CD4-positive, alpha-beta T cell treated with Interleukin-4 for 1 hour (primary cell): ENCODE measurements around the gene RAB10.
"Not testable (repeated sequence)": the region's sequence is repeated elsewhere in the genome, so short reads cannot be mapped to it uniquely, and the experiment has no call there.

Source experiments
- DNase-seq, 2 donors: peaks; one replicate each; pipeline ENCODE4 v3.0.0-alpha.2; 2020 to 2022

Gene RAB10

DNA sequence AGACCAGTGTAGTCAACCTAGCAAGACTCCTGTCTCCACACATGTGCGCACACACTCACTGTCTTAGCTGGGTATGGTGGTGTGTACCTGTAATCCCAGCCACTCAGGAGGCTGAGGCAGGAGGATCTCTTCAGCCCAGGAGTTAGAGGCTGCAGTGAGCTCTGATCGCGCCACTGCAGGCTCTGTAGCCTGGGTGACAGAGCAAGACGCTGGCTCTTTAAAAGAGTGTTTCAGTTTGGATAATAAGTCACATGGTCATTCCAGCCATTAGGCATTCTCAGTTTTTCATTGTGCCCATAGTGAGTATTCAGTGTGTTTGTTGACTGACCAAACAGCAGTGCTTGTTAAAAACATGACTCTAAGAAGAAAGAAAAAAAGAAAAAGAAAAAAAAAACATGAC is 31.0 kb downstream of the RAB10 start:
- DNase-seq: no peak

DNA sequence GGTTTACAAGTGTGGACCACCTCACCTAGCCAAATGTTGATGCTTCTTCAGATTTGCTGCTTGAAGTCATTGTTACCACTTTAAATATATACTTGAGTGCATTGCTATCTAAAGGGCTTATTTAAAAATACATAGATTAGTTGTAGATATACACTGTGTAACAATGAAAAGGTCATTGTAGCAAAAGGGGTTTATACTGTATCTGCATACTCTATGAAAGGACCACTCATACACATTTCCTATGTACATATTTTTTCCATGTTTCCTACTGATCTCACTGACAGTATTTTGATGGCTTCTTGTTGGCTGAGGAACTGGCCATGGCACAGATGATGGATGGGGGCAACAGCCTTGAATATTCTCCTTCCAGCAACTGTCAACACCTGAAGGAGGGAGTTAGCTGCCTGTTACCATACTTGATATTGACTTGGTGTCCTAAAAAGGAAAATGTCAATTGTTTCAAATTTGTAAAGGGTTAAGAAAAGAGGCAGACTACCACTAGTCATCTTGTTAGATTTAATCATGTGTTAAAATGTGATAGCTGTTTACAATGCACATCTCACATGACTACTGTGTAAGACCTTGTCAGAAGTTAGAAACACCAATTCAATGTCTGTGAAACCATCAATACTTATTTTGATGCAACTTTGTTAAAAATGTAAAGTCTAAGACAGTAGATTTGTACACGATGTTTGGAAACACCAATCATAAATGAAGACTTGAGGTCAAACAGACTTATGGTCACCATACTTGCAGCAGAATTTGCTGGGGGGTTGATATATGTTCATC is 33.5 kb downstream of the RAB10 start:
- DNase-seq: no peak

DNA sequence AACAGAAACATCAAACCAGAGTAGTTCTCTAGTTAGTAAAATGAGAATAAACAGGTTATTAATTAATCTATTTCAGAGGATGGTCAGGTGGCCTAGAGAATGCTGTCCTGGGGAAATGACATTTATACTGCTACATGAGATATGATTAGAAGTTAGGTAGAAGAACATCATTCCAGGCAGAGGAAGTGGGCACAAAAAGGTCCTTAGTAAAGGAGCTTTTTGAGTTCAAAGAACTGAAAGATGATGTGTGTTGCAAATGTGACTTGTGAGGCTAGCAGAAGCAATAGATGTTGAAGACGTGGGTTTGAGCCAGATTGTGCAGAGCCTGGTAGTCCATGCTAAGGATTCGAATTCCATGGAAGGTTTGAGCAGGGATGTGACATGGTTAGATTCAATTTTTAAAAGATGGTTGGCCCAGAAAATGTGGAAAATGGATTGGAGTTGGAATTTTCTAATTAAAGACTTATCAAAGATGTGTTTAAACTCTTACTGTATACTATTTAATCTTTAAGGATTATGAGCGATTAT is 34.2 kb downstream of the RAB10 start:
- no peak for DNase-seq

DNA sequence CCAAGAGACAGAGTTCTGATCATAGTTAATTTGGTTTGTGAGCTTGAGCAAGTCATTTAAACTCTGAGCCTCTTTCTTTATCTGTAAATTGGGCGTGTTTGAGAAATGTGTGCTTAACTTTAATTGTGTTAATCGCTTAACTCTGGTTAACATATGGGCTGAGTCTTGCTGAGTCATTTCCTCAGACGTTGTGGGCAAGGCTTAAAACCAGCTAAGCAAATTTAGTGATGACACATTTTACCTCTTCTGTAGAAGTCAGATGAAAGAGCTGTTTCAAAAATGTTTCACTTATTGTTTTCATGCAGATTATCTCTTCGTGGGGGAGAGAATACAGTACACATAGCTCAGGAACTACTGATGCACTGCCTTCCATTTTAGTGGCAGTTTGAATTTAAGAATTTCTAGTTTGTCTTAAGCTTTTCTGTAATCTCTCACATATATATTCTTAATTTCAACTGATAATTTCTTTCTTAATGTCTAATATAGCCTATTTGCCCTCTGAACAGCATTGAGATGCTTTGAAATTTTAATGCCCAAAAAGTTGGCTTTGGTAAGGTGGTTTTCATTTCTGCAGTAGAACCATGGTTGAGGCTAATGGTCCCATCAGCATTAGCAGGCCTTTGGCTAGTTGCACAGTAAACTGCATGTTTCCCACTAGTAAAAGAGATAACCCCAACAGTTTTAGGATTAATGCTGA is 34.9 kb downstream of the RAB10 start:
- peak; percentile 58 to 76 for DNase-seq

DNA sequence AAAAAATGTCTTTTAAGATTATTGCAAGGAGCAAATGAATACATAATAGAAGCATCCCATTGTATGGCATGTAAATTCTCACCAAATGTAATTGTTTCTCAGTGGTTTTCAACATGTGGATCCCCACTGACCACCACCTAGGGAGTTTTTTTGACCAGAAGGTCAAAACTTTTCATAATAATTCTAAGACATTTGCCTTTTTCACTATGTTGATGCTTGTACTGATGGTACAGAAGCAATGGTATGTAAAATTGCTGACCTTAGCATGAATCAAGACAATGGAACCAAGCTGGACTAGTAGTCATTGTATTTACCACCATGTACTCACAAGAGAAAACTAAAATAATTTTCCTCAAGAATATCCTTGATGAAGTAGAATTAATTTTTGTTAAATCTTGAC is 36.8 kb downstream of the RAB10 start:
- no peak for DNase-seq

DNA sequence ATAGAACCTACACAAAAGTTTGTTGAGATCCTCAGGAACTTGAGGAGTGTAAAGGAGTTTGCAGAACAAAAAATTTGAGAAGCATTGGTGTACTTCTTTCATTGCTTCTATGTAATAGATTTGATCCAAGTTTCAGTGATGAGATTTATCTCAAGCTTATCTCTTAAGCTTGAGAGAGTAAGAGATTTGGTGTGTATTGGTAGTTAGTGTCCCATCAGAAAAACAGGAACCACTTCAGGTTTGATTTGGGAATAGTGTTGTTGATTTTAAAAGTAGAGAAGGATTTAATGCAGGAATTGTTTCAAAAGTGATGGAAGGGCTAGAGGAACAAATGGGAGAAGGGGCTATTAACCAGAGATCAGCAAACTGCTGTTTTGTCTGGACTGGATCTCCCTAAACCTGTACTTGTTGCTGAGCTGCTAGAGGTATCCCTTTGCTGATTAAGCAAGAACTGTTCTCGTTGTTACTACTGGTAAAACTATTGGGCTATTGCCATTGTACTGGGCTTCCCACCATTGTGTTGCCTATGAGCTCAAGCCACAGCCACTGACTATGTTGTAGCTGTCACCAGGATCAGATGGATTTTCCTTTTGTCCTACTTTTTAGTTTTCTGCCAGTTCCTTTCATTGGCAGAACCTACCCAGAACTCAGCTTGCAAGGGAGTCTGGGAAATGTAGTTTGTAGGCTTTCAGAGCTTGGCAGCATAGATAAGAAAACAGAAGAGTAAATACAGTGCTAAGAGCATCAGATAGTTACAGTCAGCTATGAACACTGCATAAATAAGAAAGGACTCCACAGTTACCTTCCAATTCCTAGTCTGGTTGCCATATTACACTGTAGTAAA is 39.3 kb downstream of the RAB10 start:
- DNase-seq: no peak

DNA sequence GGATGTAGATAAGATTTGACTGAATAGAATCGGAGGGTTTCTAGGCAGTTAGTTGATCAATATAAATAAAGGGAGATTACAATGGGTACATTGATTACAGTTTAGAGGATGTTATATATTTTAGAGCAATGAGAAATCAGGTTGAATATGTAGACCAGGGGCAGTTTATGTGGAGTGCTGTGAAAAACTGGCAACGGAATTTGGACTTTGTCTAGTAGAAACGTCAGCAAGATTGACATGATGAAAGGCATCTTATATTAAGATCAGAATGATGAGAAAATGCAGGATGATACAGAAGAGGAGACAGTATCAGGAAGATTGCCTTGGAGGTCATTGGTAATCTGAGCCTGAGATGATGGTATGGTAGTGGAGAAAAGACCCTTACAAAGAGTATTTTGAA is 39.9 kb downstream of the RAB10 start:
- no peak for DNase-seq

DNA sequence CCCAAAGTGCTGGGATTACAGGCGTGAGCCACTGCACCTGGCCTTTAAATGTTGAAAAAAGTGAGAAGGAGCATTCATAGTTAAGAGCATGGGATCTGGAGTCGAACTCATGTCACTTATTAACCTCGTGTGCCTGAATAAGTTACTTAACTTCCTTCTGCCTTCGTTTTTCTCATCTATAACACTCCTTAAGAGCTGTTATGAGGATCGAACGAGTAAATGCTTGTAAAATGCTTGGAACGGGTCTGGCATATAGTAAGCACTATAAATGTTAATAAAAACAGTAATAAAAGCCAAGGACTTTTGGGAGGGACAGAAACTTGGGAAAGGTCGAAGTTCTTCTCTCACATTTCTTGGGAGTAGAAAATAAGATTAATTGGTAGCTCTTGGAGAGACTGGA is 40.8 kb downstream of the RAB10 start:
- DNase-seq: no peak

DNA sequence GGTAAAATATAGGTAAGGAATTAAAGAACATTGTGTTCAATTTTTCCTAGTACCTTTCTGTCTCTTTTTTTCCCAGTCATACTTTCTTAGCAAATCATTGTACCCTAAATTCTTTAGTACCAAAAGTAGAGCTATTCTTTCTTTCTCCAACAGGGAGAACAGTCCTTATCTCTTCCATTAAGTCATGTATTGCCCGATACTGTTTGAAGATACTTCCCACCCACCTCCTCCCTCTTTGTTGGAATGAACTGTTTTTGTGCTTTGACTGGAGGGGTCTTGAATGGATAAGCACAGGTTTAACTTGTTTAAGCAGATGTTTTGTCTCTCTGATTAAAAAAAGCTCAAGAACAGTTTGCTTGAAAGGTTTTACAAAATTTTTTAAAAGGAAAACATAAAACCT is 41.3 kb downstream of the RAB10 start:
- DNase-seq: no peak

DNA sequence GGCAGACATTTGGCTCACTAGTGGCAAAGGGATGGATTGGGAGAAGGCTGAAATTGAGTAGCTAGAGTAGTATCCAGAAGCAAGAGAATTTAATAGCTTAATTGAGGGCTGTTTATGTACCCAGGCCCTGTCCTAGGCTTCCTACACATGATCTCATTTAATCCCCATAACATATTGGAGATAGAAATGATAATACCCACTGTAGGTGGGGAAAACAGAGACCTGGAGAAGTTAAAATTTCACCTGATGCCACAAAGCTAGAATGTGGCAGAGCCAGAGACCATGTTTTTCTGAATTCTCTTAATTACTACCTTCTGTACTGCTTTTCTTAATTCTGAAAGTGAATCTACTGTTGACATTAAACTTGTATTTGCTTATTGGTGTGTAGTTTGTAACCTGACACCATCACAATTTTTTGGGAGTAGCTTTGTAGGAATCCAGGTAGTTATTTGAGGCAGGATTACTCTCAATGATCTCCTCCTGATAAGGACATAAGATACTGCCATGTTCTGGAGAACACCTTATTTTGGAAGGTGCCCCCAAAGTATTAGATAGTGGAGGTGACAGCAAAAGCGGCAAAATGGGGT is 42.2 kb downstream of the RAB10 start:
- DNase-seq: no peak

DNA sequence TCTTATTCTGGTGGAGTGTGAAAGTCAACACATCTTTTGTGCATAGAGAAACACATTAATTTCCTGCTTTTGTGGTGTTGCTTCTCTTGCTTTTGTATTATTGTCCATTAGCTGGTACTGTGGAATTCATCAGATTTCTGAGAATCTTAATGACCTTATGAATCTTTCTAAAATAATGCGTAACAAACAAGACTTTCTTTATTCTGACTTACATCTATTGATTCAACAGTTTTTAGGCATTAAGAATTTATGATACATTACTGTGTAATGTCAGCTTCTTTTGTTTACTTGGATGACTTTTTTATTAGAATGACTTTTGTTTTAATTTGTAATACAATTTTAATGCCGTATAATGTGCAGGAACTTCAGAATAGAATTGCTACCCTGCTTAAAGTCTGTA is 43.4 kb downstream of the RAB10 start:
- DNase-seq: no peak

DNA sequence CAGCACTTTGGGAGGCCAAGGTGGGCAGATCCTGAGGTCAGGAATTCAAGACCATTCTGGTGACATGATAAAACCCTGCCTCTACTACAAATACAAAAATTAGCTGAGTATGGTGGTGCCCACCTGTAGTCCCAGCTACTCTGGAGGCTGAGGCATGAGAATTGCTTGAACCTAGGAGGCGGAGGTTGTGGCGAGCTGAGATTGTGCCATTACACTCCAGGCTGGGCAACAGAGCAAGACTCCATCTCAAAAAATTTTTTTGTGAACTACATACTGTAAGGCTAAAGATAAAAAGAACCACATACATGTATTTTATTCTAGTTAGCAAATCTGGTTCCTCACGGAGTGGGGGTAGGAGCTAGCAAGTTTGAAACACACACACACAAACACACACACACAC is 45.1 kb downstream of the RAB10 start:
- DNase-seq: no peak

DNA sequence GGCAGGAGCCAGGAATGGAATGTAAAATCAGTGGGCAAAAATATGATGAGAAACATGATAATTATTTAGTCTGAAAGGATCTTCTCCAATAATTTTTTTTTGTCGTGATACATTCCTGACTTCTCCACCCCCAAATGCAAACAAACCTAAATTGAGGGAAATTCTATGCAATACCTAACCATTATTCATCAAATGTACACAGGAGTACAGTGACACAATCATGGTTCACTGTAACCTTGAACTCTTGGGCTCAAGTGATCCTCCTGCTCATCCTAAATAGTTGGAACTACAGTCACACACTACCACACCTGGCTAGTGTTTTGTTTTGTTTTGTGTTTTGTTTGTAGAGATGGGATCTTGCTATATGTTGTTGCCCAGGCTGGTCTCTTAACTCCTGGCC is 46.5 kb downstream of the RAB10 start:
- DNase-seq: no peak

DNA sequence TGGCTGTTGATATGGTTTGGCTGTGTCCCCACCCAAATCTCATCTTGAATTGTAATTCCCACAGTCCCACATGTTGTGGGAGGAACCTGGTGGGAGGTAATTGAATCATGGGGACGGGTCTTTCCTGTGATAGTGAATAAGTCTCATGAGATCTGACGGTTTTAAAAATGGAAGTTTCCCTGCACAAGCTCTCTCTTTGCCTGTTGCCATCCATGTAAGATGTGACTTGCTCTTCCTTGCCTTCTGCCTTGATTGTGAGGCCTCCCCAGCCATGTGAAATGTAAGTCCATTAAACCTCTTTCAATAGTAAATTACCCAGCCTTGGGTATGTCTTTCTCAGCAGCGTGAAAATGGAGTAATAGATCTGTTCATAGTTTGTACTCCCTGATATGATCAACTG is 47.0 kb downstream of the RAB10 start:
- not testable (repeated sequence) for DNase-seq

DNA sequence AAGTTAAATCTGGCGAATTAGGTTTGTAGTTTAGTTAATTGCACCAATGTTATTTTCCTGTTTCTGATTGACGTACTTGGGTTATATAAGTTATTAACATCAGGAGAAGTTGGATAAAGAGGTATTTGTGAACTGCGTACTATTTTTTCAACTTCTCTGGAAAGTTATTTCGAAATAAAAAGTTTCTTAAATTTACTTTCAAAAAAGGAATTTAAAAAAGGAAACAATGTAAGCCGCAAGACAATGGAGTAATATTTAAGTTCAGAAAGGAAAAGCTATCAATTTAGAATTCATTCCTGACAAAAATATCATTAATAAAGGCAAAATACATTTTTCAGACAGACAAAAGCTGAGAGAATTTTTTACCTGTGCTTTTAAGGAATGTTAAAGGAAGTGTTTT is 47.7 kb downstream of the RAB10 start:
- DNase-seq: no peak

DNA sequence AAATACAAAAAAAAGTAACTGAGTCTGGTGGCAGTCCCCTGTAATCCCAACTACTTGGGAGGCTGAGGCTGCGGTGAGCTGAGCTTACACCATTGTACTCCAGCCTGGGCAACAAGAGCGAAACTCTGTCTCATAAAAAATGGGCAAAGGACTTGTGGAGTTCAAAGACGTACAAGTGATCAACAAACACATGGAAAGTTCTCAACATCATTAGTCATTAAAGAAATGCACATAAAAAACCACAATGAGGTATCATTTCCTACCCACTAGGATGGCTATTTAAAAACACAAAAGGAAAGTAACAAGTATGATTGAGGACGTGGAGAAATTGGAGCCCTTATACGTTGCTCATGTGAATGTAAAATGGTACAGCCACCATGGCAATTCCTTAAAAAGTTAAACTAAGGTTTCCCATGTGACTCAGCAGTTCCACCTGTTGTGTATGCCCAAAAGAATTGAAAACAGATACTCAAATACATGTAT is 52.3 kb downstream of the RAB10 start:
- DNase-seq: peak in 1 of 2 donors; percentile 32

DNA sequence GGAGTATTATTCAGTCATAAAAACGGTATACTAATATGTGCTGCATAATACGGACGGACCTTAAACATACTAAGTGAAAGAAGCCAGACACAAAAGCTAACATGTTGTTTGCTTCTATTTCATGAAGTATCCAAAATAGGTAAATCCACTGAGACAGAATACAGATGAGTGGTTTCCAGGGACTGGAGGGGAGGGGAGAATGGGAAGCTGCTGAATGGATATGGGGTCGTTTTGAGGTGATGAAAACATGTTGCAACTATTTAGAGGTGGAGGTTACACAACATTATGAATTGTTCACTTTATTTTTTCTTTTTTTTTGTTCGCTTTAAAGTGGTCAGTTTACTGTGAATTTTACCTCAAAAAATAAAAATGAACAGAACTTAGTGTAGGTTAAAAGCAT is 52.9 kb downstream of the RAB10 start:
- DNase-seq: no peak

DNA sequence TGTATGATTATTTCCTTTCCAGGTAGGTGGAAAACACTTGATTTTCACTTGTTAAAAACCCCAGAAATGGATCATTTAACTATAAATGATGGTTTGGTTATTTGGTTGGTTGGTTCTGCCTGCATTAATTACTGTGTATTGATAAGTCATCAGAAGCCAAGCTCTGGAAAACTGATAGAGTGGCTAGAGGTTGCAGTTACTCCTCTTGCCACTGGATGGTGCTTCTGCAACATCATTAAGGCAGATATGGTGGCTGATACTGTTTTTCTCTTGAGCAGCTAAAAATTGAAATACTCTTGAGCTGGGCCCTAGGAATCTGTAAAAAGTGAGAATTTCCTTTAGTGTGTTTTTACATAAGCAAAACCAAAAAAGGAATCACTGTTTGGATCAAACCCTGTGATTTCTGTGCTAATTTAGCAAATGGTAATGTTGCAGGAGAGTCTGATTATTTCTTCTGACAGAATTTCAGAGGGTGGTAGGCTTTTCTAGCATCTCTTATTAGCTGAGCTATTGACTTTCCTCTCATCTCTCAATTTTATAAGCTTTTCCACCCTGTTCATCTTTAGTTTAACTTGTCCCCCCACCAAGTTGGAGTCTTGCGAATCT is 54.3 kb downstream of the RAB10 start:
- DNase-seq: peak; percentile 26 to 48

DNA sequence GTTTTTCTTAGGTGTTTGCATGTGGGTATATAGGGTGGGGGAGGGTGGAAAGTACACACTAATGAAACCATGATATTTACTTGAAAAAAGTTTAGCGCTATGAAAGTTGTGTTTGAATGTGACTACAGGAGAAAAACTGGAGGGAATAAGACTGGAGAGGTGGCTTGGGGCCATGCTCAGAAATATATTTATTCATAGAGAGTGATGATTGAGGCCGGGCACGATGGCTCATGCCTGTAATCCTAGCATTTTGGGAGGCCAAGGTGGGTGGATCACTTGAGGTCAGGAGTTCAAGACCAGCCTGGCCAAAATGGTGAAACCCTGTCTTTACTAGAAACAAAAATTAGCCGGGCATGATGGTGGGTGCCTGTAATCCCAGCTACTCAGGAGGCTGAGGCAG is 55.0 kb downstream of the RAB10 start:
- not testable (repeated sequence) for DNase-seq

DNA sequence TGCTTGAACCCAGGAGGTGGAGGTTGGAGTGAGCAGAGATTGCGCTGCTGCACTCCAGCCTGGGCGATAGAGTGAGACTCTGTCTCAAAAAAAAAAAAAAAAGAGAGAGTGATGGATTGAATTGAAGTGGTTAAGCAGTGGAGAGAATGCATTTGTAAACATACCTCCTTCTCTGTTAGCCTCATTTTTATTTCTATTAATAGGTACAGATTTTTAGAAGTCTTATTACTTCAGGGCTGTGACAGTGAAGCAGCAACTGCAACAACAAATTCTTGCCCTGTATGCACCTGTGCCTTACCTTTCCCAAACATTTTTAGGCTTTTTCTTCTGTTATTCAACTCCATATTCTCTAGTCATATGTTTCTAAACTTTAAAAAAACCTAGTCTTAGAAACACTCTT is 55.5 kb downstream of the RAB10 start:
- DNase-seq: no peak

DNA sequence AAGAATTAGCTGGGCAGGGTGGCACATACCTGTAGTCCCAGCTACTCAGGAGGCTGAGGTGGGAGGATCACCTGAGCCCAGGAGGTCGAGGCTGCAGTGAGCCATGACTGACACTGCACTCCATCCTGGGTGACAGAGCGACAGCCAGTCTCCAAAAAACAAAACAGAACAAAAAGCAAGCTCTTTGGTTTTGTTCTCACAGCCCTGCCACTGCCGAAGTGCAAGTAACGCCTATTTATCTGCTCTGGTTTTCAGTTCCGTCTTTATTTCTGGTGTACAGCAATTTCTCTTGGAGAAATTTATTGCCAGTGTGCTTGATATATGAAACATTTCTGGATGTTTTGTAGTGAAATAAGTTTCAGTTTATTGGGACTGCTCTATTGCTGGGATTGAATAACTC is 61.9 kb downstream of the RAB10 start:
- no peak for DNase-seq

DNA sequence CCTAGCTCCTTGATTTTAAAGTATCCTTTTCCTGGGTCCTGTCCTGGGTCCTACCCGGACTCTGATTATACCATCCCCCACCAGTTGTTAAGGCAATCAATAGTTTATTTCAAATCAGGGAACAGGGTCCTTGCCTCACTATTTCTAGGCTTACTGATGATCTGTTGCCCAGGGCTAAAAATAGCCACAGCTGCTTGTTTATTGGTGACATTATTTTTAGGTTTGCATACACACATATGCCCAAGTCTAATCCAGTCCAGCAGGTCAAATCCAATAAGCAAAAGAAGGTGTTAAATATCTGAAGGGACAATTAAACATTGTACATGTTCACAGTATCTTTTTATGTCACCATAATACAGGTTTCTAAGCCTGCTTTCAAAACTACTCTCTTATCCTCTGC is 66.0 kb downstream of the RAB10 start:
- DNase-seq: no peak

DNA sequence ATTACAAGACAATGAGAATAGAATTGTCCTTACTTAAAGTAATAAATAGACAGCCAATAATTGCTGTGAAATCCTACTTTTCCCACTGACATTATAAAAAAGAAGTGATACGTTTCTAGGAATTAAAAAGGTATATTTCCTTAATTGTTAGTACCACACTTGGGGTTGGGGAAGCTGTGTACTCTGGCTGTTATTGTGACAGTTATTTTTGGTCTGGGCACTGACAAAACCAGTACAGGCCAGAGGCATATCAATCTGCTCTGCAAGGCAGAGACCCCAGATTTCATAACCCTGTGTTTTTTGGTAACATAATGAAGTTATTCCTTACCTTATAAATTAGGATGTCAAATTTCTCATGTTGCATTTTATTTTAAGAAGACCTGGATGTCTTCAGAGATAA is 66.5 kb downstream of the RAB10 start:
- DNase-seq: no peak
